Rectal smooth muscle tissue (tissue), 1 donor: ENCODE results near the gene KRT38.

Experiments used
- H3K27ac ChIP-seq: one replicate; pipeline ENCODE4 v1.7.0; 2013; ENCODE audit warnings: low read depth, low read length, inconsistent platforms
- H3K27me3 ChIP-seq: one replicate; pipeline ENCODE4 v1.7.0; 2013; ENCODE audit warnings: low read length; ENCODE audit not compliant: control insufficient read depth, insufficient read depth
- H3K36me3 ChIP-seq: one replicate; pipeline ENCODE4 v1.7.0; 2013; ENCODE audit warnings: low read length; ENCODE audit not compliant: control insufficient read depth, insufficient read depth
- H3K4me1 ChIP-seq: one replicate; pipeline ENCODE4 v1.7.0; 2013; ENCODE audit warnings: low read length; ENCODE audit not compliant: control insufficient read depth, insufficient read depth
- H3K4me3 ChIP-seq: one replicate; pipeline ENCODE4 v1.7.0; 2013; ENCODE audit warnings: low read length
- H3K9ac ChIP-seq: one replicate; pipeline ENCODE4 v1.7.0; 2013; ENCODE audit warnings: low read length

KRT38 gene

GRCh38 chr17:41417576-41418015, 23.2 kb downstream of the KRT38 start:
- H3K4me1 ChIP-seq = peaks cover 8% of the 10 kb centered on the region
- H3K9ac ChIP-seq = no peak overlapping the region
- H3K36me3 ChIP-seq = no peaks in the 10 kb centered on the region
- H3K27me3 ChIP-seq = no peaks in the 10 kb centered on the region
- H3K4me3 ChIP-seq = no peak overlapping the region
- H3K27ac ChIP-seq = no peak overlapping the region

- Histone ChIP-seq H3K9ac (no peak overlapping the region), H3K4me3 (no peak overlapping the region), H3K27me3 (no peaks in the 10 kb centered on the region), H3K27ac (no peak overlapping the region), H3K4me1 (peaks cover 8% of the 10 kb centered on the region), H3K36me3 (no peaks in the 10 kb centered on the region)
Observed at GRCh38 chr17:41417127-41417526, 23.7 kb downstream of the KRT38 start.

- Histone ChIP-seq H3K9ac (no peak overlapping the region), H3K4me3 (no peak overlapping the region), H3K27ac (no peak overlapping the region), H3K36me3 (no peaks in the 10 kb centered on the region), H3K4me1 (peaks cover 2% of the 10 kb centered on the region), H3K27me3 (no peaks in the 10 kb centered on the region)
Observed at GRCh38 chr17:41416479-41416878, 24.3 kb downstream of the KRT38 start.

- Histone ChIP-seq H3K27ac (no peak overlapping the region), H3K4me3 (no peak overlapping the region), H3K4me1 (no peaks in the 10 kb centered on the region), H3K9ac (no peak overlapping the region), H3K36me3 (no peaks in the 10 kb centered on the region), H3K27me3 (no peaks in the 10 kb centered on the region)
Observed at GRCh38 chr17:41415833-41416335, 24.9 kb downstream of the KRT38 start.

GRCh38 chr17:41415411-41415810, 25.4 kb downstream of the KRT38 start:
- Histone ChIP-seq H3K27me3 (no peaks in the 10 kb centered on the region), H3K36me3 (no peaks in the 10 kb centered on the region), H3K9ac (no peak overlapping the region), H3K27ac (no peak overlapping the region), H3K4me1 (no peaks in the 10 kb centered on the region), H3K4me3 (no peak overlapping the region)

- Histone ChIP-seq H3K4me1 (no peaks in the 10 kb centered on the region), H3K27me3 (no peaks in the 10 kb centered on the region), H3K4me3 (no peak overlapping the region), H3K36me3 (no peaks in the 10 kb centered on the region), H3K9ac (no peak overlapping the region), H3K27ac (no peak overlapping the region)
Observed at GRCh38 chr17:41413982-41414381, 26.8 kb downstream of the KRT38 start.

GRCh38 chr17:41413353-41413957, 27.3 kb downstream of the KRT38 start:
- Histone ChIP-seq H3K4me1 (no peaks in the 10 kb centered on the region), H3K27ac (no peak overlapping the region), H3K27me3 (no peaks in the 10 kb centered on the region), H3K9ac (no peak overlapping the region), H3K4me3 (no peak overlapping the region), H3K36me3 (no peaks in the 10 kb centered on the region)

GRCh38 chr17:41411072-41411840, 29.5 kb downstream of the KRT38 start:
- no peak overlapping the region for H3K4me3 ChIP-seq

GRCh38 chr17:41407226-41407625, 33.6 kb downstream of the KRT38 start:
- Histone ChIP-seq H3K27ac (no peak overlapping the region), H3K36me3 (no peaks in the 10 kb centered on the region), H3K4me1 (no peaks in the 10 kb centered on the region), H3K27me3 (no peaks in the 10 kb centered on the region), H3K4me3 (no peak overlapping the region), H3K9ac (no peak overlapping the region)

More at GRCh38 chr17:41411072-41411840, 29.5 kb downstream of the KRT38 start:
- Histone ChIP-seq H3K27me3 (no peaks in the 10 kb centered on the region), H3K27ac (no peak overlapping the region), H3K36me3 (no peaks in the 10 kb centered on the region), H3K4me1 (no peaks in the 10 kb centered on the region), H3K9ac (no peak overlapping the region)

- Histone ChIP-seq H3K27ac (no peak overlapping the region), H3K4me1 (no peaks in the 10 kb centered on the region), H3K4me3 (no peak overlapping the region), H3K36me3 (no peaks in the 10 kb centered on the region), H3K9ac (no peak overlapping the region), H3K27me3 (no peaks in the 10 kb centered on the region)
Observed at GRCh38 chr17:41406205-41406604, 34.6 kb downstream of the KRT38 start.

- Histone ChIP-seq H3K27ac (no peak overlapping the region), H3K36me3 (no peaks in the 10 kb centered on the region), H3K9ac (no peak overlapping the region), H3K4me3 (no peak overlapping the region), H3K27me3 (no peaks in the 10 kb centered on the region), H3K4me1 (no peaks in the 10 kb centered on the region)
Observed at GRCh38 chr17:41404024-41404671, 36.6 kb downstream of the KRT38 start.

GRCh38 chr17:41403404-41404023, 37.3 kb downstream of the KRT38 start:
- no peak overlapping the region for H3K27ac ChIP-seq

More at GRCh38 chr17:41403404-41404023, 37.3 kb downstream of the KRT38 start:
- H3K27me3 ChIP-seq = no peaks in the 10 kb centered on the region
- H3K9ac ChIP-seq = no peak overlapping the region
- H3K4me3 ChIP-seq = no peak overlapping the region
- H3K36me3 ChIP-seq = no peaks in the 10 kb centered on the region
- H3K4me1 ChIP-seq = no peaks in the 10 kb centered on the region
